HG02588 (cell line): ENCODE results near the gene MAMLD1.

Source experiments
- ATAC-seq: cut with Tn5 transposase; IDR thresholded peaks from one replicate; pipeline ENCODE4 v1.9.1; 2021; ENCODE audit warnings: mild to moderate bottlenecking, moderate library complexity; ENCODE audit not compliant: unreplicated experiment

Gene MAMLD1

DNA sequence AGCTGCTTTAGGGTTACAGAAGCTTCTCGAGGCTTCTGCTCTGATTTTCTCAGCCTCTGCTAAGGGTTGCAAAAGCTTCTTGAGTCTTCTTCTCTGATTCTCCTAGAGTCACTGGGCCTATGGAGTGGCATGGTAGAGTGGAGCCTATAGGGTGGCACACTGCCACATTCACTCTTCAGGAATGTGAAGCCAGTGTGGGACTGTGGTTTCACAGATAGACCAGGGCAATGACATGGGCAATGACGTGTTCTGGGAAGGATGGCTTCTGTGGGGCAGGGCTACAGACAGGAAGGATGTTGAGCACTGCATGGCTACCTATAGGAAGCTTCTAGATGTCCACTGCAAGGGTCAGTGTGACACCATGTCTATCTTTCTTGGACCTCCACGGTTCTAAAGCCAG lies 11.0 kb upstream of the MAMLD1 start:
- no peak for ATAC-seq

DNA sequence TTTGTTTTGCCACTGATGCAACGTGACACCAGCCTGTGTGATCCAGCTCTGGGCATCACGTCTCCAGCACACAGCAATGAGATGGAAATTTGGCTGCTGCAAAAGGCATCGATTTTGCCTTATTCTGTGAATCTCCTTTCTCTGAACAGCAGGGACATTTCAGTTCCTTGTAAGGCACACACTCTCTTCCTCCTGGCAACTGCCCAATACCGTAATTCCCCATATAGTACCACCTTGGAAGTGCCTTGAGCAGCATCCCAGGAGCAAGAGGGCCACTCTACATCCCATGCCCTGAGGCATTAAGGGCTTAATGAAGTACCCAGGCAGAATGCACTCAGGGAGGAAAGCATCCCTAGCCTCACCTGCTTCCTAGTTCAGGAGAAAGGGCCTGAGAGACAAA lies 10.5 kb upstream of the MAMLD1 start:
- no peak for ATAC-seq

DNA sequence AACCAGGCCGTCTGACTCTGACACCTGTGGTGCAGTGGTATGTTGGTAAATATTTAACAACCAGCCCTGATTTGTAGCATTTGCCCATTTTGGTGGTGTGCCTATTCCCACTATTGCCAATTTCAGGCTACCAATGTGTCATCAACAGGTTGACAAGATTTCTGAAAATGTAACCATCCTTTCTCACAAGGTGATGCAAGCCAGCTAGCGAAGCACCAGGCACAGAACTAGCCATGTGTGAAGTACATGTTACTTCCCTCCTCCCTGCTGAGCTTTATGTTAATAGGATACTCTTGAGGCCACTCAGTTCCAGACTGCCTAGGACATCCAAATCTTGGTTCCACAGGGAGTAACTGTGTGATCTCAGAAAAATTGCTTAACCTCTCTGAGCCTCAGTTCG lies 7.2 kb upstream of the MAMLD1 start:
- no peak for ATAC-seq

DNA sequence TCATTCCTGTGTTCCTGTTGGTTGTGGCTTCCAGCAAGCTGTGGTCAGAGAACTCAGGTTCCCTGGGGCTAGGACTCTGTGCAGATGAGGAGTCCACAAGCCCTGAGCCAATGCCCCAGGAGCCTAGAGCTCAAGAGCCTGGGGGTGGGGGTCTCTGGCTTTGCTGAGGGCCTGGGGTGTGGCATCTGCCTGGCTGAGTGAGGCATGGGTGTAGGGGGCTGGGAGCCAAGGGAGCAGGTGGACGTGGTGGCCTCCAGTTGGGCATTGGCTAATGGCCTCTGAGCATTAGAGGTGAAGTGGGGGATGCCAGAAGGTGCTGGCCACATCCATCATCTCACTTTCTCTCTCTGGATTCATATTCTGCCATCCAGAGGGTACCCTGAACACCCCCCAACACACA lies 5.3 kb upstream of the MAMLD1 start:
- ATAC-seq, result no peak

DNA sequence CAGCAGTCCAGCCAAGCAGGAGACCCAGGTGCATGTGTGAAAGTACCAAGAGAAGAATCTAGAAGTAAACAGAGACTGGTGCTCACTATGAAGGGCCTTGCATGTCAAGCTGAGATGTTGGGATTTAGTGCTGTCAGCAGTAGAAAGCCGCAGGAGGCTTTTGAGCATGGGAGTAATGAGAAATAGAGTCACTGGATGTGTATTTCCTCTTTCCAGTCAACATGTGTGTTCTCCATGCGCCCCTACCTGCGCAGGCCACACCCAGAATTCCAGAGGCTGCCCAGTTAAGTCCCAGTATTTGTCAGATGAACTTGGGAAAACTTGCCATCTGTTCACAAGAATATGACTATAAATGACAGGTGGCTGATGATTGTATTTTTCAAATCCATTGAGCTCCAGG lies 4.5 kb upstream of the MAMLD1 start:
- no peak for ATAC-seq

DNA sequence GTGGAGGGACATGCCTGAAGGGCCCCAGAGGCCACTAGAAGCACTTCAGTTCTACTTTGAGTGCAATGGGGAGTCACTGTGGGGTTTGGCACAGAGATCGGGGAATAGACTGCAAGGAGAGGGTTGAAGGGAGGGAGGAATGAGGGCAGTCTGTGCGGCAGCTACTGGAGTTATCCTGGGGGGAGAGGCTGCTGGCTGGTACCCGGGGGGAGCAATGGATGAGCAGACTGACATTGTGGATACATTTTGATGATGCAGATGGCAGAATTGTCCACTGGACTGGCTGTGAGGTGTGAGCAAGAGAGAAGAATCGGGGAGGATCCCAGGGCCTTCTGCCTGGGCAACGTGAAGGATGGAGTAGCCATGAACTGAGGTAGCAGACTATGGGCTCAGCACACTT lies 2.8 kb upstream of the MAMLD1 start:
- ATAC-seq, result no peak

DNA sequence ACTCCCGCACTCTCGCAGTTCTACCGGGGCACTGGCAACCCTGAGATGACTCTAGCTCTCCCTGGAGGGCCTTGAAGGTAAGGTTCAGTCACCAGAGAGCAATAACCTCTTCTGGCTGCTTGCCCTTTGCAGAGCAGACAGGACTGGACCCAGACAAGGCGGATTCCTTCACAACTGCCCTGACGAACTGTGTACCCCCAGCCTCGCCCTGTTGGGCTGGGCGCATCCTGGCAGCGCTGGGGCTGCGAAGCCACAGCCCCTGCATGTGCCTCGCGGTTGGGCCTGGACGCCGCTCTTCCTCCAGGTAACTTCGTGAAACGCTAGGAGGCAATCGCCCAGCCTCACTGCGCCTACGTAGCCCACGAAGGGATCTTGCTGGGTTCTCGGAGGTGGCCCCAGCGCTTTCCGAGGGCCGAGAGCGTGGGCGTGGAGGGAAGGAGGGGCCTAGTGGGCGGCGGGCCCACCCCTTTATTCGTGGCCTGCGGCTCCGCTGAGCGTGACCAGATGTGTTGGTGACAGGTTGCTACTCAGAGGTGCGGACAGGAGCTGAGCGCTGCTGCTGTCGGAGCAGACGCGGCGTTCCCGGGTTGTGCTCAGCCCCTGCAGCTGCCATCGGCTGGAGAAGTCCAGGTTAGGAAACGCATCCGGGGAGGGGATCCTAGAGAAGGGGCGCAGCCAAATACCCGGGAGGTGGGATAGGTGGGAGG lies 1.9 kb upstream of the MAMLD1 start:
- no peak for ATAC-seq

DNA sequence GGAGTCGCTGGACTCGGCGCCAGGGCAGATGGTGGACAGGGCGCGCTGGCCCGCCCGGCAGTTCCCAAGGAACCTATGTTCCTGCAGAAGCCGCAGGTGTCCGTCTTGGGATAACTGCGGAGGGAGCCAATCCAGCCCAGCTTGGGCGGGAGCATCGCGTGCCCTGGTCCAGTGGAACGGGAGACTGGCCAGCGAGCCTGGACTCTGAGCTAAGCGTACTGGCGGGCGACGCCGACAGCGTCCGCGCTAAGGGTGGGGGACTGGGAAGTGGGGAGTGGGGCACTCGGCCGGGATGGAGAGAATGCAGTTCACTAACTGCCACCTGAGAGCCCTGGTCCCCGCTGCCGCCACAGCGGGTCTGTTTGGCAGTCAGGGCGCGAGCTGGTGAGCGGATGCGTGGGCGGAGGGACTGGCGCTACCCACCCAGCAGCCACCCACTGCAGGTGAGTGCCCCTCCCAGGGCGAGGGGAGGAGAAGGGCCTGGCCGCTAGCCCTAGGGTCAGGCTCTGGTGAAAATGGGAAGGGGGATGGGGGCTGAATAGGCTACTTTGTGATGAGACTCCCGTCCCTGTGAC lies 1.3 kb upstream of the MAMLD1 start:
- ATAC-seq, result no peak

DNA sequence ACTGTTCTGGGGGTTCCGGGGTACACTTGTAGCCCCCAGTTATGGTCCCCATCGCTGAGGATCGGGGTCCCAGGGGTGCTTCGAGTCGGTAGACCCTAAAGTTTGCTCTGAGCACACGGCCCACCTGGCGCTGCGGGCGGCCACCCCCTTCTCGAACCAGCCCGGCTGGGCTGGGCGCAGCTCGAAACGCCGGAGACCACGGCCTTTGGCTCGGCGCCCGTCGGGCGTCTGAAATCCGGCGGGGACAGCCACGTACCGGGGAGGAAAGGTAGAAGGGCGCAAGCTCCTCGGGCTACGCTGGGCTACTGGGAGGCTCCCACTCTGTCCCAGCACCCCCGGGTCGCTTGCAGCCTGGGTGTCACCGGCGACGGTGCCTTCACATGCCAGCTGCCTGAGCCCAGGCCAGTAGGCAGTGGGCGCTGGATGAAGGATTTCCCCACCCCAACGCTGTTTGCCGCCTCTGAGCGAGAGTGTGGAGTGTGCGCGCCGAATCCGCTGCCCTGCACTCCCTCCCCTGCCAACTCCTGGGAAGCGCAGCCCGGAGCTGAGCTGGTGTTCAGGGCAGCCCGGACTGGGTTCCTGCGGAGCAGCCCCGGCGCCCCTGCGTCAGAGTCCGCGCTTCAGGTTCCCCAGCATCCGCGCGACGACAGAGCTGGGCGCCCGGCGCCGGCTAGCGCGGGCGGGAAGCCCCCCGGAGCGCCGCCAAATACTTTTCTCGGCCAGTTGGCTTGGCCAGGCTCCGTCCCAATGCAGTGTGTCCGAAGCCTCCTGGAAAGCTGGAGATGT lies 637 bp downstream of the MAMLD1 start:
- no peak for ATAC-seq

DNA sequence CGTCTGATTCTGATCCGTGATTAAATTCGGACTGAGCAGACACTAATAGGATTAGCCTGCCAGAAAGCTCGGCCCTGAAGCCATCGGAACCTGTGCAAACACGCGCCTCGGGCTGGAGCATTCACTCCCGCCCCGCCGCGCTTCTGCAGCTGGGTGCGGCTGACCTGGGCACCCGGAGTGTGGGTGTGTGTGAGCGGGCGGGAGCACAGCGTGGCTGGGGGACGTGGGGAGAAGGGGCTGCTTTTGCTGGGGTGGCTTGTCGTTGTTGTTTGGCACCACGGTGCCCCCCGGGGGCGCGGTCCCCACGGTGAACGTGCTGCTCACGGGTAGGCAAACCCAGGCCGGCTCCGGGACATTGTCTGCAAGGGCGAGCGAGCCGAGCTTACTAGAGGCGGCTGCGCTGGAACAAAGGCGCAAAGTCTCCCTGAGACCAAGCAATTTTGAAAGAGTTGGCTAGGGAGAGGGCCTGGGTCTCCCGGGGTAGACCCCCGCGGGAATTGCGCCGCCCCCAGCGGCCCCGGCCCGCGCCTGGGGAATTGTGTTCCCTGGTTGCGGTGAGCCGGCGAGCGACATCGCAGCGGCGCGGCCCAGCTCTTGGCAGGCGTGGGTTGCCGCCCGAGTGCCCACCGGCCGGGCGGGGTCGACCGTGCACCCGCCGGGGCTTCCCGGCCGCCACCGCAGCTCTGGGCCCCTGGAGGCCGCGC lies 1.4 kb downstream of the MAMLD1 start:
- ATAC-seq, result no peak

DNA sequence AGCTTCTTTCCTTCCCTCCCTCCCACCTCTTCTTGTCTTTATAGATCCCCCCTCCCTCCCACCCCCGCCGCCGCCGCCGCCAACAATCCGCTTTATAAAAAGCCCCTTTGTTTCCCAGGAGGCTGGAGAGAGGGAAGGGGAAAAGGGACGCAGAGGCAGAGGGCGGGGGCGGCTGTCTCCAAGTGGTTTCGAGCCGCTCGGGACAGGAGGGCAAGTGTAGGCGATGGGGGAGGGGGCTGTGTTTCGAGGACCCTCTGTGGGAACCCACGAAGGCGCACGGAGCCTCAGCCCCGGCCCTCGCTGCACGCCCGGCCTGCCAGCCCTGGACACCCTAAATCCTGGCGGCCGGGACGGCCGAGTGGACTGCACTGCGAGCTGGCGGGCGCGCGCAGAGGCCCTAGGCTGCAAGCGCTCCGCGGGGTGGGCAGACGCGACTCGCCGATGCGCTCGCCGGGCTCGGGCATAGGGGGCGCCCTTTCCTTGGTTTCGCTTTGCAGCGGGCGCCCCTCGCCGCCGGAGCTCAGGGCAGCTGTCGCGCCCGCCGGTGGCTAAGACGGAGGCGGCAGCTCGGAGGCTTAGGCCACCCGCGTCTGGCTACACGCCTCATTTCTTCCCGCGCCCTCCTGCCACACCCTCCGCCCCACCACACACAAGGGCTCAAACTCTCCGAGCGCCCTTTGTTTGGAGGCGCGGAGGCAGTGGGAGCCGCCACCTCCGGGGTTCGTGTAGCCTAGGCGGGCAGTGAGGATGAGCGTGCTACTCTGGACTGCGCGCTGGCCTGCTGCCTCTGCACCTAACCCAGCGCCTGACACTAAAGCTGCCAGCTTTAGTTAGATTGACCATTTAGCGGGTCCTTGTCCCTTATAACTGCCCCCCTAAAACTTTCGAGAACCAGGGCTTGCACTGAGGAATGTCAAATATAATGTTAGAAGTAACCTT lies 2.2 kb downstream of the MAMLD1 start:
- ATAC-seq, result no peak

DNA sequence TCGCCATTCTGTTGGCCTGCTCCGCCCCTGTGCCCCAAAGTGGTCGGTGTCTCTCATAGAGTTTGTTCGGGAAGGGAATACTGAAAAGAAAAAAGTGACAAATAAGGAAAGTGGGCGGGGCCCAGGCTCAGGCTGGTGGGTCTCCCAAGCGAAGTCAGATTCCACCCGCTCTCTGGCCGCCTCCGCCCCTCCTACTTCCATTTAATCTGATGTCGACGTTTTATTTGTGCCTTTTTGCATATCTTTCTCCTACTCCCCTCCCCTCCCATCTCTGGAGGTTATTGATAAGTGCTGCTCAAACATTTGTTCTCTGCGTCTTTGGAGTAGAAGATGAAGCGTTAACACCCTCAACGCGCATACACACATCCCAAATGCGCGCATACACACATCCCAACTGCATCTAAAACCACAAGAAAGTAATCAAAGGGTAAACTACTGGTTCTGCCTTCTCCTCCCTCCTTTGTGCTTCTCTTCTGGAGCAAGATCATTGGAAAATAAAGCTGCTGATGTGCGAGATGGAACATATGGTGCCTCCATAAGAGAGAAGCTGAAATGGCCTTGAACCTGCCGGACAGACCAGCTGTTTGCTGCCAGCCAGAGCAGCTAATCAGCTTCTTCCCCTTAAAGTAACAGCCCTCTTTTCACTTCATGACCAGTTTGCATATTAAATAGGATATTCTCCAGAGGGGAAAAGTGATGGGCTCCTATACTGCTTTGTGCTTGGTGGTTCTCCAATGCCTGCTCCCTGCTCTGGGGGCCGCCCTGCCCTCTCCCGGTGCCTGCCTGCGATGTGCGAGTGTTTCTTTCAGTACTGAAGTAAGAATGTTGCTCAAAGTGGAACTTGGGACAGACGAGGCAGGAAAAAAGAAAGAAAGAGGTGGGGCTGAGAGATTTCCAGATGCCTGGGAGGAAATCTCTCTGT lies 3.1 kb downstream of the MAMLD1 start:
- no peak for ATAC-seq

DNA sequence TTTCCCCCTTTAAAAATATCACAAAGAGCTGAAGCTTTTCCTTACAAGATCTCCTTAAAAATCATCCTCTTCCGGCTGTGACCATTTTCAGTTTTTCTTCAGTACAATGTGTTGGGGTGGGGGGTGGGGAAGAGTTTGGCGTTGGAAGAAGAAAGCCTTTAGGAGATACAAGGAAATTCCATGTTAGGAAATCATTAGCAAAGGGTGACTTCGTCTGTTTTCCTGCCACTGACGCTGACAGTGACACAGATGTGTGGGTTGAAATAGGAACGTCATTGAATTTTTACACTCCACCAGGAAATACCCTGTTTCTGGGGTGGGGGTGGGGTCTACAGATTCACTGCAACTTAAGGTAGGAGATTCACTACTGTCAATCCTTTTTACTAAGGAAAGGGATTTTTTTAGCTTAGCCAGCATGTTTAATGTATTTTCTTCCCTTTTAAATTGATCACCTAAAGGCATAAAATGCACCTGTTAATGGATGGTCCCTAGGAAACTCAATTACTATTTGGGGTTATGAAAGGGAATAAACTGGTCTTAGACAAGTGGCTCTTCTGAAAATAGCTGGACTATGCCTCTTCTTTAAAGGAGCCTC lies 3.9 kb downstream of the MAMLD1 start:
- ATAC-seq, result no peak

DNA sequence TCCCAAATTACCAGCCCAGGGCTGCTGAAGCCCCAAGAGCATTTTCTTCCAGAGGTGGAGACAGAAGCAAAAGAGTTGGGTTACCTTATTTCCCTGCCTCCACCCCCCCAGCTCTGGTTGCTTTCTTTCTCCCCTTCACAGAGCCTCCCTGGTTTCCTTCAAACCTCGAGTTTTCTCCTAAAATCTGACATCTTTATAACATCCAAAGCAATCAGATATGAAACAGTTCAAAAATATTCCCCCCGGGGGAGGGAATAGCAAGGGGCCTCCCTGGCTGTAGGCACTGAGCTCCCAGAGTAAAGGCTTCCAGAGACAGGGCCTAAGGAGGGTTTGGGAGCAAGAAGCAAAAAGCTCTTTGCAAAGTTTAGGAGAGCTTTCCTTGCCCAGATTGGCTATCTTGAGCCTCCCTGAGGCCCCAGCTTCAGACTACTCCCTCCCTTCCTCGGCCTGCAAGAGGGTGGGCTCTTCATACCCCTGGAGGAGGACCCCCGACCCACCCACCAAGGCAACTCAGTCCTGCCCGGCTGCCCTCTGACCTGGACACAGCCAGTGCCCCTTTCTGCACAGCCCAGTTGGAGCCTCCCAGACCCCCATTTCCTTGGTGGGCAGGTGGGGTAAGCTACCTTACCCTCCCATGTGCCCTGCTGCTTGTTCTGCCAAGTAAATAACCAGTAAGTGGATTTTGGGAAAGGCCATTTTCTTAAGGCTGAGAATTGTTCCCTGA lies 7.6 kb downstream of the MAMLD1 start:
- no peak for ATAC-seq

DNA sequence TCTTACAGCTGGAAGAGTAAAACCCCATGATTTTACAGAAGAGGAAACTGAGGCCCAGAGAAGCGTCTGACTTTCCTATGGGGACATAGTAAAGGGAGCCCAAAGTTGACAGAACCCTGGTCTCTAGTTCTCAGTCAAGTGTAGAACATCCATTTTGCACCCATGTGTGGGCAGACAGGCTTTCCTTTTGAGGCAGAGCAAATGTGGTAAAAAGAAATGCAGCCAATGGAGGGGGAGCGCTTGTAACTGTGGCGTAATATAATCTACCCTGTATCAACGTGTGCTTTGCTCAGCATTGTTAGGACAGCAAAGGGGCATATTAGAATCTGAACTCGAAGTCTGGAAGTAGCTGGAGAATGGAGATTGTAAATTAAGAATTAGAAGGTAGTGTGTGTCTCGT lies 8.8 kb downstream of the MAMLD1 start:
- no peak for ATAC-seq

DNA sequence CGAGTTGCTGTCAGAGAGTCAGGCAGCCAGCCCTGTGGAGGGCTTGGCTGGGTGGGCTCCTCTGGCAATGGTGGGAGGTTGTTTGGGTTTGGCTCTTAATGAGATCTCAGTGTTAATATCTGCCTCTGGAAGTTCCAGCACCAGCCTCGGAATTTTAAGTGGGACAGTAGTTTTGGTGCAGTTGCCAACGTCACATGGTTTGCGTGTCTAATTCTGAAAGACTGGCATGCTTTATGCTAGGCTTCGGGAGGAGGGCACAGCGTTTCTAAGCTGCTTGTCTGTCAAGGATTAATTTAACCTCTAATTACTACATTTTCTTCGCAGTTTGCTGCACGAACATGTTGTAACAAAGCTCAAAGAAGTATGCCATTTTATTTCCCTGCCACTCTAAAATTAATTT lies 9.2 kb downstream of the MAMLD1 start:
- ATAC-seq, result no peak

DNA sequence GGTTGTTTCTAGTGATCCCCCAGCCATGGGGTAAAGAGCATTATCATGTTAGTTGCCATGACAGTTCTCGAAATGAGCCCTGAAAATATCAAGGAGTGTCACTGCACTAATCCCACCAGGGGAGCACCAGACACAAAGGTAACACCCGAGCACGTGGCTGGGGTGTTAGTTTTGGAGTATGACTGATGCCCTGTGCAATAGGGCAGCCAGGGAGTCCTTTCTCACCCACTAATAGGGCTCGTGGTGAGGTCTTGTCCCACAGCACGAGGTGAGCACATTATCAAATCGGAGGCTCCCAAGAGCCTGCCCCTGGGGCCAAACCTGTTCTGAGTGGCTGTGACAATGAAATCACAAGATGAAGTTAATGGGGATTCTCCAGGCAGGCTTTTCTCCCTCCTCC lies 9.6 kb downstream of the MAMLD1 start:
- no peak for ATAC-seq

DNA sequence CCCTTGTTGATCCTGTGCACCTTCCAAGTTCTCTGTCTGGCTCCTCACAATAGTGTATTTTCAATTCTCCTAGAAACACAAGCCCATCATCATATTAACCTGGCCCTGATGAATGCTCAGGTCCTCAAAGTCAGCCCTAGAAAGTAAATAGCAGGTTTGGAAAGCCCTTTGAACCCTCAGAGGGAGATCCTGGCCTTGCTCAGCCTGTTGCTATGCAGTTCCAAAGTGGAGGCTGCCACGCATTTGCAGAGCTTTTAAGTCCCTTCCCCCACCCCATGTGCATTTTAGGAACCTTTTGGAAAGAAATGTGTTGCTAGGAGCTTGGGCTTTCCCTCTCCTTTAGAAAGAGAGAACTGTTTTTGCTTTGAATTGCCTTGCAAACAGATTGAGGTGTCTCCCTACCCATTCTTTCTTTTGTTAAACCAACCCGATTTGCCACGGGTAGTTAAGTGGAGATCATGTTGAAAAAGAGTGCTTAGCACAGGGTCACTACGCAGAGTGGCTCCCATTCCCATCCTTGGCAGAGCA lies 12.2 kb downstream of the MAMLD1 start:
- no peak for ATAC-seq
